Gastrocnemius medialis (tissue), 4 donors: Measurements from ENCODE around the gene CTXN3. TPM values are rescaled to one million over a fixed set of nuclear protein-coding genes. Genes with fewer than 3 reads are reported as not detected.

Source experiments
- ATAC-seq, 2 donors: fragments of 150-250 bp; one replicate each; pipeline ENCODE4 v1.9.1; 2016
- DNase-seq, 2 donors: peaks; one replicate each; pipeline ENCODE4 v3.0.0-alpha.2; 2019
- H3K27ac ChIP-seq, 4 donors: fragments of 200-600 bp; sonication (generic); 1 replicate in 1 of 4; 2 replicates in 3 of 4; pipeline ENCODE4 v1.5.1; 2016 to 2018; ENCODE audit warnings: mild to moderate bottlenecking in 2 of 4, moderate library complexity in 1 of 4
- H3K27me3 ChIP-seq, 3 donors: fragments of 200-600 bp; sonication (generic) in 2 of 3; 1 replicate in 1 of 3; 2 replicates in 2 of 3; pipeline versions ENCODE4 v1.5.1 to v1.6.0; 2016 to 2019; ENCODE audit warnings: mild to moderate bottlenecking in 1 of 3, moderate library complexity in 1 of 3
- H3K36me3 ChIP-seq, 2 donors: fragments of 200-600 bp; sonication (generic) in 1 of 2; one replicate each; pipeline ENCODE4 v1.5.1; 2017 to 2018
- H3K4me1 ChIP-seq, 2 donors: fragments of 200-600 bp; sonication (generic) in 1 of 2; one replicate each; pipeline ENCODE4 v1.5.1; 2016 to 2017; ENCODE audit warnings: mild to moderate bottlenecking in 2 of 2
- H3K4me3 ChIP-seq, 4 donors: fragments of 200-600 bp; sonication (generic) in 3 of 4; 1 replicate in 1 of 4; 2 replicates in 3 of 4; pipeline ENCODE4 v1.5.1; 2016 to 2019; ENCODE audit warnings: mild to moderate bottlenecking in 2 of 4
- H3K9me3 ChIP-seq, 3 donors: fragments of 200-600 bp; sonication (generic) in 2 of 3; 1 replicate in 1 of 3; 2 replicates in 2 of 3; pipeline ENCODE4 v1.5.1; 2016 to 2019
- CTCF ChIP-seq, 5 experiments: fragments of 450-650 bp in 3 of 5; fragments of 200-600 bp in 2 of 5; sonication (generic) in 2 of 5; IDR thresholded peaks in 4 of 5; conservative IDR thresholded peaks in 1 of 5; 1 replicate in 4 of 5; 2 replicates in 1 of 5; pipeline ENCODE4 v1.5.1; 2016 to 2019; ENCODE audit warnings: antibody characterized with exemption in 5 of 5, mild to moderate bottlenecking in 3 of 5, moderate library complexity in 3 of 5
- POLR2A ChIP-seq, 2 donors: fragments of 450-650 bp; IDR thresholded peaks; one replicate each; pipeline ENCODE4 v1.6.1; 2017; ENCODE audit warnings: antibody characterized with exemption in 2 of 2, mild to moderate bottlenecking in 2 of 2, moderate library complexity in 2 of 2
- in situ Hi-C, 4 donors: fragments of 200-750 bp; cut with MboI; loops; one replicate each; pipeline versions ENCODE4 v1.15.0 to v1.8.0; 2017; ENCODE audit warnings: low sequenced_read_pairs in 4 of 4
- intact Hi-C: fragments of 100-400 bp; cut with DNase I; formaldehyde crosslinking; loops from one replicate; pipeline ENCODE4 v1.15.1; 2023; ENCODE audit warnings: low total_unique reads
- total RNA-seq, 4 donors: library from RNA; depleted of rRNA; stranded (reverse); fragments of >200 nt; gene quantifications; one replicate each; pipeline versions ENCODE4 v1.1.0 to v1.2.3, GENCODE V29; 2016

The CTXN3 gene
- total RNA-seq, 4 donors from 2014 or later, result 0.22 TPM; not detected in 3

- TF ChIP-seq POLR2A (IDR thresholded peaks at IDR 0.05), result no peak
- no peak for TF ChIP-seq CTCF (IDR thresholded peaks at IDR 0.05 in 4 of 5, conservative IDR thresholded peaks at IDR 0.05 in 1 of 5)
- no peak for DNase-seq
- in situ Hi-C loops (no loop called here), intact Hi-C loops (loop anchor here (10.0 kb wide), 1 partner anchor 398 kb away; the partner anchor contains the start of gene SLC12A2)
- Histone ChIP-seq H3K36me3 (no peaks in the 10 kb centered on the region), H3K4me3 (no peak overlapping the region), H3K9me3 (no peaks in the 10 kb centered on the region), H3K4me1 (peaks cover 27 to 32% of the 10 kb centered on the region in 2 donors), H3K27me3 (no peaks in the 10 kb centered on the region), H3K27ac (peak overlapping the region; percentile 30 to 92 (median 78))
- ATAC-seq, result no peak
These were observed 37.5 kb downstream of the CTXN3 start for GRCh38 chr5:127686424-127686823.

- ATAC-seq (peak; percentile 36 to 59), DNase-seq (no peak)
- TF ChIP-seq POLR2A (IDR thresholded peaks at IDR 0.05) (no peak), CTCF (IDR thresholded peaks at IDR 0.05 in 4 of 5, conservative IDR thresholded peaks at IDR 0.05 in 1 of 5) (no peak)
- no peaks in the 10 kb centered on the region for H3K36me3 ChIP-seq
- in situ Hi-C loops, result no loop called here
- no peaks in the 10 kb centered on the region for H3K9me3 ChIP-seq
- H3K4me3 ChIP-seq, result no peak overlapping the region
- no peaks in the 10 kb centered on the region for H3K27me3 ChIP-seq
- H3K27ac ChIP-seq, result peak overlapping the region; percentile 76 to 89 (median 83)
- H3K4me1 ChIP-seq, result peaks cover 31 to 36% of the 10 kb centered on the region in 2 donors
- intact Hi-C loops, result loop anchor here (5.0 to 10.0 kb wide), 4 partner anchors 32 to 500 kb away; no protein-coding TSS in a partner anchor
These were observed 45.8 kb downstream of the CTXN3 start for GRCh38 chr5:127694518-127695171.

GRCh38 chr5:127695346-127695745, 46.5 kb downstream of the CTXN3 start:
- no peaks in the 10 kb centered on the region for H3K36me3 ChIP-seq
- no peaks in the 10 kb centered on the region for H3K27me3 ChIP-seq
- peaks cover 31 to 36% of the 10 kb centered on the region in 2 donors for H3K4me1 ChIP-seq
- peak overlapping the region; percentile 76 to 89 (median 83) for H3K27ac ChIP-seq
- in situ Hi-C loops, result no loop called here
- no peak overlapping the region for H3K4me3 ChIP-seq
- no peak for TF ChIP-seq CTCF (IDR thresholded peaks at IDR 0.05 in 4 of 5, conservative IDR thresholded peaks at IDR 0.05 in 1 of 5)
- peak in 1 of 2 donors; percentile 60 for TF ChIP-seq POLR2A (IDR thresholded peaks at IDR 0.05)
- intact Hi-C loops, result loop anchor here (5.0 to 10.0 kb wide), 4 partner anchors 33 to 499 kb away; no protein-coding TSS in a partner anchor
- peak in 1 of 2 donors; percentile 47 for DNase-seq
- ATAC-seq, result peak; percentile 98 to 99
- no peaks in the 10 kb centered on the region for H3K9me3 ChIP-seq

GRCh38 chr5:127696683-127697082, 47.8 kb downstream of the CTXN3 start:
- intact Hi-C loops, result loop anchor here (5.0 to 10.0 kb wide), 4 partner anchors 34 to 498 kb away; no protein-coding TSS in a partner anchor
- in situ Hi-C loops, result no loop called here
- peak overlapping the region in 2 of 4 donors; percentile 2 to 9 for H3K4me3 ChIP-seq
- H3K27me3 ChIP-seq, result no peaks in the 10 kb centered on the region
- peaks cover 31 to 36% of the 10 kb centered on the region in 2 donors for H3K4me1 ChIP-seq
- H3K36me3 ChIP-seq, result no peaks in the 10 kb centered on the region
- ATAC-seq (no peak), DNase-seq (no peak)
- H3K9me3 ChIP-seq, result no peaks in the 10 kb centered on the region
- no peak for TF ChIP-seq CTCF (IDR thresholded peaks at IDR 0.05 in 4 of 5, conservative IDR thresholded peaks at IDR 0.05 in 1 of 5)
- TF ChIP-seq POLR2A (IDR thresholded peaks at IDR 0.05), result no peak
- peak overlapping the region; percentile 76 to 89 (median 83) for H3K27ac ChIP-seq
